Brain microvascular endothelial cell (primary cell): Measurements from ENCODE around the gene NNAT.

Source experiments
- DNase-seq: peaks from one replicate; pipeline ENCODE4 v3.0.0-alpha.2; 2020
- H3K27ac ChIP-seq: fragments of 250-450 bp; sonication (Bioruptor Pico); 2 replicates; pipeline ENCODE4 v1.5.1; 2020; ENCODE audit warnings: mild to moderate bottlenecking, moderate library complexity
- H3K27me3 ChIP-seq: fragments of 250-450 bp; sonication (Bioruptor Pico); replicated peaks from 2 replicates; pipeline ENCODE4 v1.5.1; 2020; ENCODE audit warnings: mild to moderate bottlenecking
- H3K36me3 ChIP-seq: fragments of 250-450 bp; sonication (Bioruptor Pico); replicated peaks from 2 replicates; pipeline ENCODE4 v1.5.1; 2020; ENCODE audit warnings: mild to moderate bottlenecking
- H3K4me3 ChIP-seq: 2 replicates; pipeline ENCODE4 v1.5.1; 2011; ENCODE audit warnings: low read depth, mild to moderate bottlenecking, control low read depth, low read length, moderate library complexity
- in situ Hi-C: cut with HindIII; loops from 2 replicates; pipeline ENCODE4 v1.10.0; 2017; ENCODE audit warnings: low sequenced_read_pairs, low pct_ligation_motif_present
- TF ChIP-seq, protein P1 (sequence below): IDR thresholded peaks from 2 replicates; pipeline ENCODE4 v1.5.1; 2011; ENCODE audit warnings: low read depth, mild to moderate bottlenecking, moderate library complexity, low read length, control low read depth, inconsistent platforms; ENCODE audit errors: missing control alignments

The NNAT gene

DNA sequence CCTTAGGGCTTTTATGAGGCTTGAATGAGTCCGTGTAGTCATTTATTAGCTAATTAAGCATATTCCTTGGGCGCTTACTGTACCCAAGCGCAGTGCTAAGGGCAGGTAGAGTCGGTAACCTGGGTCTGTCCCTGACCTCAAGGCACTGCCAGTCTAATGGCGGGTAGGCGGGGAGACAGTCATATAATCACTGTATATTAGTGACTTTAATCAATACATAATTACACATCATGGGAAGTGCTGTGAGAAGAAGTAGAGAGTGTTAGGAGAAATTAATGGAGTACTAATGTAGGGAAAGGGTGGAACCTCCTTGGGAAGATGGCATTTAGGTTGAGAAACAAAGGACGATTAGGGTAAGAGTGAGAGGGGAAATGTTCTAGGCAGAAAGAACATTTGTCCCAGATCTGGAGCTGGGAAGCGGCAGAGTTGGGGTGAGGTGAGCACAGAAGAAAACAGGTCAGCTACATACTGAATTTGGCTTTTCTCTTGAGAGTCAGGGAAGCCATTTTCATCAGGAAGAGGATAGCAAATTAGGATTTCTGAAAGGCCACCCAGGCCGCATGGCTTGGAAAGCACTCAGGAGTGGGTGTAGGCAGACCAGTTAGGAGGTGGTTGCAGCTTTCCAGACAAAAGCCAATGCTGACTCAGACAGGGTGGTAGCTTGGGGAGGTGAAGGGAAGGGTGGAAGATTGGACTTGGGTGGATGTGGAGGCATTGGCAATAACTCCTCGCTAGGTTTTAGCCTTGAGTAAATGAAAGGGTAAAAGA, 7.6 kb downstream of the NNAT start:
- no peak for DNase-seq
- TF ChIP-seq, protein P1, sequence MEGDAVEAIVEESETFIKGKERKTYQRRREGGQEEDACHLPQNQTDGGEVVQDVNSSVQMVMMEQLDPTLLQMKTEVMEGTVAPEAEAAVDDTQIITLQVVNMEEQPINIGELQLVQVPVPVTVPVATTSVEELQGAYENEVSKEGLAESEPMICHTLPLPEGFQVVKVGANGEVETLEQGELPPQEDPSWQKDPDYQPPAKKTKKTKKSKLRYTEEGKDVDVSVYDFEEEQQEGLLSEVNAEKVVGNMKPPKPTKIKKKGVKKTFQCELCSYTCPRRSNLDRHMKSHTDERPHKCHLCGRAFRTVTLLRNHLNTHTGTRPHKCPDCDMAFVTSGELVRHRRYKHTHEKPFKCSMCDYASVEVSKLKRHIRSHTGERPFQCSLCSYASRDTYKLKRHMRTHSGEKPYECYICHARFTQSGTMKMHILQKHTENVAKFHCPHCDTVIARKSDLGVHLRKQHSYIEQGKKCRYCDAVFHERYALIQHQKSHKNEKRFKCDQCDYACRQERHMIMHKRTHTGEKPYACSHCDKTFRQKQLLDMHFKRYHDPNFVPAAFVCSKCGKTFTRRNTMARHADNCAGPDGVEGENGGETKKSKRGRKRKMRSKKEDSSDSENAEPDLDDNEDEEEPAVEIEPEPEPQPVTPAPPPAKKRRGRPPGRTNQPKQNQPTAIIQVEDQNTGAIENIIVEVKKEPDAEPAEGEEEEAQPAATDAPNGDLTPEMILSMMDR = no peak
- Histone ChIP-seq H3K27ac (peak overlapping the region; percentile 100), H3K4me3 (peak overlapping the region; percentile 99), H3K36me3 (no peaks in the 10 kb centered on the region), H3K27me3 (no peaks in the 10 kb centered on the region)
- in situ Hi-C loops = loop anchor here (25.0 kb wide), 1 partner anchor 266 kb away; the partner anchor contains the start of gene GHRH

DNA sequence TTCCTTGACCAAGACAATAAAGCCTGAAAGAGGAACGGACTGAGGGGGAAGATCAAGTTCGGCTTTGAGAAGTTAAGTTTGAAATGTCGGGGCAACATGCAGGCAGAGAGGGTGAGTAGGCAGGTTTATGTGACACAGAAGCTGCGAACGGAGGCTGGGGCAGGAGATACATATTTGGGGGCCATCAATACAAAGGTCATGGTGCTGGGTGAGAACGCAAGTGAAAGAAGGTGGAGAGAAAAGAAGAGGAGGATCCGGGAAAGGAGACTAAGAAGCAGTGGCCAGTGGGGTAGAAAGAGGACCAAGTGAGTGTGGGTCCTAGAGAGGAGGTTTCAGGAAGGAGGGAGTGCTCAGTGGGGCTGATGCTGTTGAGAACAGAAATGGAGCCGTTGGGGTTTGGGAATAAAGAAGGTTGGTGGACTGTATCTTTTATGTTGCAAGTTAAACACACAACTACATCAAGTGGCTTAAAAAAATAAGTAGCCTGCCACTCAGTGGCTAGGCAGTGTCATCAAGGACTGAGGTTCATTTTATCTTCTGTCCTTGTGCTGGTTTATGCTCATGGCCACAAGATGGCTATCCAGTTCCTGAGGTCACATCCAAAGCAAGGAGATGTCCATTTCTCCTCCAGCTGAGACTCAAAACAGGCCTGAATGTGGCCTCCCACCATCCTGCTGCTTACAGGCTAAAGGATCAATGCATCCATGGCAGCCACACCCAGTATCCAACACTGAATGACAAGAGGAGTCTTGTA, 8.3 kb downstream of the NNAT start:
- no peak for DNase-seq
- Histone ChIP-seq H3K36me3 (no peaks in the 10 kb centered on the region), H3K27me3 (no peaks in the 10 kb centered on the region), H3K4me3 (no peak overlapping the region), H3K27ac (no peak overlapping the region)
- TF ChIP-seq, protein P1 = no peak
- in situ Hi-C loops = loop anchor here (25.0 kb wide), 1 partner anchor 267 kb away; the partner anchor contains the start of gene GHRH

DNA sequence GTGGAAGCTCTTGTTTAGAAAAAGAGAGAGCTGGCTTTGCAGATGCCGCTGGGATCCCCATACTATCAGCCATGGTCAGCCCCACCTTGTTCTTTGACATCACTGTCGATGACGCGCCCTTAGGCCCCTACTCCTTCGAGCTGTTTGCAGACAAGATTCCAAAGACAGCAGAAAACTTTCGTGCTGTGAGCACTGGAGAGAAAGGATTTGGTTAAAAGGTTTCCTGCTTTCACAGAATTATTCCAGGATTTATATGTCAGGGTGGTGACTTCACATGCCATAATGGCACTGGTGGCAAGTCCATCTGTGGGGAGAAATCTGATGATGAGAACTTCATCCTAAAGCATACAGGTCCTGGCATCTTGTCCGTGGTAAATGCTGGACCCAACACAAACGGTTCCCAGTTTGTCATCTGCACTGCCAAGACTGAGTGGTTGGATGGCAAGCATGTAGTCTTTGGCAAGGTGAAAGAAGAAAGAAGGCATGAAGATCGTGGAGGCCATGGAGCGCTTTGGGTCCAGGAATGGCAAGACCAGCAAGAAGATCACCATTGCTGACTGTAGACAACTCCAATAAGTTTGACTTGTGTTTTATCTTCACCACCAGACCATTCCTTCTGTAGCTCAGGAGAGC, 9.0 kb downstream of the NNAT start:
- DNase-seq = no peak
- TF ChIP-seq, protein P1 = no peak
- in situ Hi-C loops = loop anchor here (25.0 kb wide), 1 partner anchor 268 kb away; the partner anchor contains the start of gene GHRH
- H3K27ac ChIP-seq = no peak overlapping the region
- H3K4me3 ChIP-seq = no peak overlapping the region
- H3K36me3 ChIP-seq = no peaks in the 10 kb centered on the region
- no peaks in the 10 kb centered on the region for H3K27me3 ChIP-seq

DNA sequence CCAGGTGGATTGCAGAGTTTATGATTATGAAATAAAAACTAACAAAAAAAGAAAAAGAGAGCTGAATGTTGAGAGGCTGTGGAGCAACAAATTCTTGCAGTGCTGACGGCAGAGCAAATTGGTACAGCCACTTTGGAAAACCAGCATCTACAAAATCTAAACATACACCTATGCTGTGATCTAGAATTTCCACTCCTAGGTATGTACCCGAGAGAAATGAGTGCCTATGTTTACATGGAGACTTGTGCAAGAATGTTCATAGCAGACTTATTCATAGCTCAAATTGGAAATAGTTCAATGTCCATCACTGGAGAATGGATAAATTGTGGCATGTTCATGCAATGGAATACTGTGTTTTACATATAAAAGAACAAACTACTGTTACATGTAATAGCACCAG, 9.6 kb downstream of the NNAT start:
- H3K27me3 ChIP-seq = no peaks in the 10 kb centered on the region
- in situ Hi-C loops = loop anchor here (25.0 kb wide), 1 partner anchor 268 kb away; the partner anchor contains the start of gene GHRH
- no peak for DNase-seq
- H3K4me3 ChIP-seq = no peak overlapping the region
- H3K27ac ChIP-seq = no peak overlapping the region
- no peaks in the 10 kb centered on the region for H3K36me3 ChIP-seq
- TF ChIP-seq, protein P1 = no peak

DNA sequence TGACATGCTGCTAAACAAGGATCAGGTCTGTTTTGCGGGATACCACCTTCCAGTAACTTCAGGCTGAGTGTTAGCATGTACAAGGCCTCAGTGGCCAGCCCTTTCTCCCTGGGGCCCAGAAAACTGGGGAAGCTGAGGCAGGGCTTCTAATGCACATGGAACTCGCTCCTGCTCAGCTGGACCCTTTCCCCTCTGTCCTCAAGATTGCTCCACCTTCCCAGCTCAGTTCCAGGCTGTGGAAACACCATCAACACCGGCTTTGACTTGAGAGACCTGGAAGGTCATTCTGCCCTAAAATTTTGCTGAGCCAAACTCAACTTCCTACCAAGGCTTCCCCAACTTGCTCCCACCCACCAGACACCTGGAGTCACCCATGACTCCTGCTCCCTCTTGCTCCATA, 10.8 kb downstream of the NNAT start:
- Histone ChIP-seq H3K27me3 (no peaks in the 10 kb centered on the region), H3K27ac (no peak overlapping the region), H3K36me3 (no peaks in the 10 kb centered on the region), H3K4me3 (no peak overlapping the region)
- DNase-seq = no peak
- TF ChIP-seq, protein P1 = no peak
- in situ Hi-C loops = loop anchor here (25.0 kb wide), 1 partner anchor 270 kb away; the partner anchor contains the start of gene GHRH
